Effector CD8-positive, alpha-beta T cell (primary cell): ENCODE measurements around the gene SMIM20.
"Not testable (repeated sequence)": the region's sequence is repeated elsewhere in the genome, so short reads cannot be mapped to it uniquely, and the experiment has no call there.

Experiments
- DNase-seq: peaks from one replicate; lab custom pipeline; 2025; lab: John Stamatoyannopoulos, UW
- total RNA-seq, 4 experiments: gene quantifications; one replicate each; lab custom pipeline; 2026; lab: John Stamatoyannopoulos, UW

Gene SMIM20
- total RNA-seq, result 6.9 to 13.3 (median 9.7) reads per million in 4 experiments

DNA sequence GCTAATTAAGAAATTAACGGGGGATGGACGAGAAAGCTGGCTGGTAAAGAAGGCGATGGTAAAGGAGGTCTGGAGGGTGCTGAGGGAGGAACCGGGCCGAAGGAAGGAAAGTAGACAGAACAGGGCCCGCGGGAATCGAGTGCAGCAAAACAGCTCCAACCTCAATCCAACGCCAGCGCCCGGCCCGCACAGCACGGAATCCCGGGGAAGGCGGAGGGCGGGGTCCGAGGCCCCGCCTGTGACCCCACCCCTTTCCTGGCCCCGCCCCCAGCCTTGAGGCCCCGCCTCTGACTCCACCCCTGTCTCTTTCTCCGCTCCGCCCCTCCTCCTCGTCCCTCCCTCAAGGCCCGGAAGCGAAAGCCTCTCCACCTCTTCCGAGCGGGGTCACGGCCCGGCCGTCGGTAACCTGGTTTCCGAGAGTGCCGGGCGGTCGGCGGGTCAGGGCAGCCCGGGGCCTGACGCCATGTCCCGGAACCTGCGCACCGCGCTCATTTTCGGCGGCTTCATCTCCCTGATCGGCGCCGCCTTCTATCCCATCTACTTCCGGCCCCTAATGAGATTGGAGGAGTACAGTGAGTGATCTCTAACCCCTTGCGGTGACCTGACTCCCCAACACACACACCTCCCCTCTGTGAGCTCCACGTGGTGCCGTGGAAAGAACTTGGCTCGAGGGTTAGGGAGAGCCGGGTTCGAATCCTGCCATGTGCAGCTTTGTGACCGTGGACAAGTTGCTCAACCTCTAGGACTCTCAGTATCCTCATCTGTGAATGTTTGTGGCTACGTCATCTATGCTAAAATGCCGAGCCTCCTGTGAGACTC lies at the start of gene SMIM20:
Gene SMIM20 (plus strand): TSS at position 370 of the 819 bp plus-strand sequence. CDS start 94 bp downstream, at position 464.
- DNase-seq, result peak; percentile 82

GRCh38 chr4:25865586-25865985 lies 48.4 kb upstream of the SMIM20 start:
- DNase-seq, result no peak

- not testable (repeated sequence) for DNase-seq
Measured at GRCh38 chr4:25866401-25866800, 47.6 kb upstream of the SMIM20 start.

DNA sequence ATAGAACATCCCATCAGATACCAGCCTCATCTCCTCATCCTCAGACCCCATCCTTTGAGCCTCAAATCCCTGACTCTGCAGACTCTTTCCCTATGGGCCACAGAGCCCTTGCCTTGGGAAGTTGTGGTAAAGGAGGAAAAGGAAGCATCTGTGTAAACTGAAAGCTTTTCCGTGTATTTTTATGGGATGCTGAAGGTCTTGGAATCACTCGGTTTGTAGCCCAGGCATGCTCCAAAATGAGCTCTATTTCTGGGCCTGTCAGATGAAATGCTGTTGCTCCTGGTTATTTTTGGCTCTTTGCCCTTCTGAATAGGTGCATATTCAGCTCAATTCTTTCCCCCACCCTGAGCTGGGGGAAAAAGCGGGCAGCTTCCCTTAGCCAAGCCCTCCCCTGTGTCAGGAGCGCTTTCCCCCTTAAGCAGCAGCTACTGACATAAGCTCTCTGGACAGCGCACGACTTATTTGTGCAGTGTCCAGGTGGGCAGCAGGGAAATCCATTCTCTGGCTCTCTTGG lies 46.2 kb upstream of the SMIM20 start:
- DNase-seq, result no peak

DNA sequence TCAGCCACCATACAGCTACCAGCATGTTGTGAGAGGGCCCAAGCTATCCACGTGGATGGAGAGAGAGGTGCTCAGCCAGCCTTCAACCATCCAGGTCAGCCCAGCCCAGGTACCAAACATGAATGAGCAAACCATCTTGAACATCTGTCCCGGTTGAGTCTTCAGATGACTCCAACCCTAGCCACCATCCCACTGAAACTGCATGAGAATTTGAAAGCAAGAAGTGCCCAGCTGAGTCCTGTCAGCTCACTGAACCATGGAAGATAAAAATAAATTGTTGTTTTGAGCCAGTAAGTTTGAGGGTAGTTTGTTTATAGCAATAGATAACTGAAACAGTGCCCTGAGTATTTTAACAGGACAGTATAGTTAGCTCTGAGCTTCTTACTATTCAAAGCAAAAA lies 43.9 kb upstream of the SMIM20 start:
- no peak for DNase-seq

DNA sequence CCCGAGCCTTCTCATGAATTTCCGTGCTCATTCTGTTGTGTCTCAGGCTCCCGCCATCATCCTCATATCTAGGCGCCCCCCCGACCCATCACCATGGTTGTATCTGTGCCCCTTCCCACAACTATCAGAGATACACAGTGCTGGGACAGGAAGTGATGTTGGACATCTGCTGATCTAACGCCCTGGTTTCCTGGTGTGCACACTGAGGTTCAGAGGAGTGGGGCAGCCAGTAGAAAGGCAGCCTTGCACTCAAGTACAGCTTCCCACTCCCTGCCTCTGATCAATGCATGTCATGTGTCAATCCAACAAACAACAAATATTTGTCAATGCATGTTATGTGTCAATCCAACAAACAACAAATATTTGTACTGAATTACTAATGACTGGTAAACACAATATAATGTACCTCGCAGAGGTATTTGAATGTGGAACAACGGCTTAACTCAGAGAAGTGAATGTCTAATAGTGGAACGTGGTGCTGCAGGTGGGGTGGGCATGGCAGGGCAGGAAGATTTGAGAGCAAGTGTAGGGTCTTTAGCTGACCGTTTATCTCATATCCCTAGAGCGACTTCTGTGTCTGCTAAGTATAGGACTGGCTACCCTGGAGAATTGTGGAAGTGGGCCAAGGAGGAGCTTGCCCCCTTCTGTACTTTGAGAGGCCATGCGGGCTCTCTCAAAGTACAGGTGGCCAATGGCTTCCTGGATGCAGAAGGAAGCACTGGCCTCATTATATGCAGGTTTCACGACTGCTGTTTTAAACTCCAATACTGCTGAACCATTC lies 41.0 kb upstream of the SMIM20 start:
- no peak for DNase-seq

- no peak for DNase-seq
Measured at GRCh38 chr4:25873632-25874129, 40.3 kb upstream of the SMIM20 start.

DNA sequence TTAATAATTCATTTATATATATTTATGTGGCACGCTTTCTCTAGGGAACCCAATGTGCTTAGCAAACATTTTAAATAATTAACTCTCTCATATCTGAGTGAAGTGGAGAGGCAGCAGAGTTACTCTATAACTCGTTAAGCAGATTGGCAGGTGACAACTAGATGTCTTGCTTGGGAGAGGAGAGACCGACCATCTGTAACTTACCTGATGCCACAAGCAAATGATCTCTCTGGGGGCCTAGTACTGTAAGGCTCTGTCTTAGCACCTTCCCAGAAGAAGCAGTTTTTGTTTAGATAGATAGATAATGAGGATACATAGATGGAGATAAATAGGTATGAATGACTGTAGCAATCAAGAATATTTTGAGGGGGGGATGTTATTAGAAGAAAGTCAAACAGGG lies 39.4 kb upstream of the SMIM20 start:
- DNase-seq, result no peak

DNA sequence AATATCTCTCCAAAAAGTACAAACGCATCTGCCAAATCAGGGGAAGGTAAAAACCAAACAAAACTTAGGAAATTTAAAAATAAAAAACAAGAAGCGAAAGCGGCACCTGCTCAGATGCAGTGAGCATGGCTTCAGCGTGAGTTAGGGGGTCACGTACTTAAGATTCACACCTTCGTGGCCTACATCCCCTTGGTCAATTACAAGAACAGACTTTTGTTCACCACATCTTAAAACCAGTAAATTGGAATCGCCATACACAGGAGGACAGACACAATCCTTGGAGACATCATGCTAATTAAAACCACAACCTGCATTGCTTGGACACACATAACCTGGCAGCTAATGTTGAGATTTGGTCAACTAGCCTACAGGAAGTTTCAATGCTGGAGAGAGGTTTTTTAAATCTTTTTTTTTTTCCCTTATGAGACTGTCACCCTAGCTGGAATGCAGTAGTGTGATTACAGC lies 38.7 kb upstream of the SMIM20 start:
- no peak for DNase-seq

GRCh38 chr4:25878676-25879075 lies 35.3 kb upstream of the SMIM20 start:
- DNase-seq, result no peak

- no peak for DNase-seq
Measured at GRCh38 chr4:25879091-25879584, 34.9 kb upstream of the SMIM20 start.

DNA sequence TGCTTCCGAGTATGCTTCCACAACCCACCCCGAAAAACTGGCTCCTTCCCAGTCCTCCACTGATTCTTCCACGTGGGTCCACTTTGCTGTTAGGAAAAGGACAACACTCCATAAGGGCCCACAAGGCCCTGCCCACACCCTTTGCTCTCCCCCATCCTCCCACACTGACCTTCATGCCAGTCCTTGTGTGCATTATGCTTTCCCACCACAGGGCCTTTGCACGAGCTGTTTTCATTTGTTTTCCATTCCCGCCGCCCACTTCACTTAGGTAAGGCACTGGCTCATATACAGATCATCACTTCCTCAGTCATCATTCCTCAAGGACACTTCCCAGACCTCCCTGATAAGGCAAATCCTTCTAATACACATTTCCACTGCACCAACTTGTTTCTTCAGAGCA lies 34.4 kb upstream of the SMIM20 start:
- no peak for DNase-seq

GRCh38 chr4:25879991-25880651 lies 33.9 kb upstream of the SMIM20 start:
- DNase-seq, result no peak

- no peak for DNase-seq
Measured at GRCh38 chr4:25881193-25881592, 32.8 kb upstream of the SMIM20 start.

GRCh38 chr4:25882226-25882625 lies 31.8 kb upstream of the SMIM20 start:
- no peak for DNase-seq

GRCh38 chr4:25883565-25883964 lies 30.5 kb upstream of the SMIM20 start:
- DNase-seq, result no peak

- DNase-seq, result no peak
Measured at GRCh38 chr4:25884031-25884782, 29.8 kb upstream of the SMIM20 start.

DNA sequence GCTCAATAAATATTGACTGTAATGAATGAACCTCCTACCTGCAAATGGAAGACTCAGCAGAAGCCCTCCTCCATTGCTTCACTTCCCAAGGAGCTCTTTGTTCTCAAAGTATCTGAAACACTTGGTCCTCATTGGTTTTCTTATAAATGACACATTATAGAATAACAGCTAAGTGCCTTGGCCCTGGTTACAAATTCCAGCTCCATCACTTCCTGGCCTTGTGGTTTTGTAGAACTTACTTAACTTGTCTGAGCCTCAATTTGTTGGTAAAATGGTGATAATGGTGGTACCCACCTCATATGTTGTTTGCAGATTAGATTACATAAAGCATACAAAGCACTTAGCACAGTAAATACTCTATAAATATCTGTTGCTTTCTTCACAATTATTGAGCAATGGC lies 25.2 kb upstream of the SMIM20 start:
- no peak for DNase-seq

GRCh38 chr4:25889589-25890503 lies 24.2 kb upstream of the SMIM20 start:
- DNase-seq, result no peak
